Stimulated activated CD4-positive, alpha-beta T cell treated with anti-CD3 and anti-CD28 coated beads, Interleukin-15, amount 100 ng/mL, for 48 hours (primary cell): ENCODE results near the gene CEP76.
"Not testable (repeated sequence)": the region's sequence is repeated elsewhere in the genome, so short reads cannot be mapped to it uniquely, and the experiment has no call there.

ENCODE experiments used
- DNase-seq, 2 donors: peaks; one replicate each; pipeline ENCODE4 v3.0.0-alpha.2; 2020; ENCODE audit warnings: low read depth in 2 of 2

Gene CEP76

DNA sequence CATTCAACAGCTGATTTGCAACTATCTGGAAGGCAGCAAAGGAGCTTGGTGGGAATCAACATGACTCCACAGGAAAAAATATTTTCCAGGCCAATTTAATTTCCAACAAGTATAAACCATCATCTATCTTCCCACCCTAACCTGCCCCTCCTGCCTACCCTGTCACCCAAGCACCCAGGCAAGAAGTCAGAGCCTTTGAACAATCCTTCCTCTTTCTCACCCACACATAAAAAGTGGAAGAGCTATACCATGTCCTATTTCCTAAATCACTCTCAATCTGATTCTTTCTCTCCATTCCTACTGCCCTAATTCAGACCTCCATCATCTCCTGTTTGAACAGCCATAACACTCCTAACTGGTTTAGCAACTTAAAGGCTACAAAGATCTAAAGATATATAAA is 57.3 kb downstream of the CEP76 start:
- no peak for DNase-seq

- DNase-seq = not testable (repeated sequence)
These were observed 58.8 kb downstream of the CEP76 start for GRCh38 chr18:12643756-12644155.

DNA sequence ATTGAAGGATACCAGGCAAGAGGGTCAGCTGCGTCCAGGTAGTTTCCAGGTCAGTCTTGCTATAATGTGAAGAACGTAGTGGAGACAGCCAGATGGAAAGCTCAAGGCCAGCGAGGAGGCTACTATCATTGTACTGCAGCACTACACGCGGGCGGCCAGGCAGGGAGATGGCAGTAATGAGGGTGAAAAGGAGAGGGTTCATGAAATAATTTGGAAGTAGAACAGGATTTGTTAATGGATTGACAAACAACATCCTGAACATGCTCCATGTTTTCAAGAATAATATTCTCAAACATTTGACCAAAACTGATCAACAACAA is 61.7 kb downstream of the CEP76 start:
- DNase-seq = no peak

GRCh38 chr18:12639990-12640880 is 62.3 kb downstream of the CEP76 start:
- DNase-seq = no peak

GRCh38 chr18:12638644-12639124 is 63.8 kb downstream of the CEP76 start:
- no peak for DNase-seq

- DNase-seq = no peak
These were observed 64.5 kb downstream of the CEP76 start for GRCh38 chr18:12637901-12638643.

- DNase-seq = no peak
These were observed 65.1 kb downstream of the CEP76 start for GRCh38 chr18:12637393-12637792.

DNA sequence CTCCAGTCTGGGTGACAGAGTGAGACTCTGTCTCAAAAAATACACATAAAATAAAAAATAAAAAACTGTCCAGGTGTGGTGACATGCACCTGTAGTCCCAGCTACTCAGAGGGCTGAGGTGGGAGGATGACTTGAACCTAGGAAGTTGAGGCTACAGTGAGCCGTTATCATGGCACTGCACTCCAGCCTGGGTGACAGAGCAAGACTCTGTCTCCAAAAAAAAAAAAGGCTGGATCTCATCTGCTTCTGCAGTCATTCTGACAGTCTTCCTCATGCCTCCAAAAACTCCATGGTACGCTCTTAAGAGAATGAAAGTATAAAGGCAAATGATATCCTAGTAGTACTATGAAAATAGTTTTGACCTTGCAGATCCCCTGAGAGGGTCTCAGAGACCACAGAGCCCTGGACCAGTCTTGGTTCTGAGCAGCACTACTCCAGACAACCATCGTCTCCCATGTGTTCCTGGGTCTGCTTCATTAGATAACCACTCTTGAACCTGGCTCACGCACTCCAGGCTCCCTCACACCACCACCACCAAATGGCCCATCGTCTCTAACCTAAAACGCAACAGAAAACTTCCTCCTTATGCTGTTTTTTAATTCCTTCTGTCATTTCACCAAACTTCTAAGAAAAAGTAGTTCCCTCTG is 70.6 kb downstream of the CEP76 start:
- no peak for DNase-seq

- DNase-seq = no peak
These were observed 72.4 kb downstream of the CEP76 start for GRCh38 chr18:12630136-12630535.

- no peak for DNase-seq
These were observed 73.5 kb downstream of the CEP76 start for GRCh38 chr18:12628706-12629702.

DNA sequence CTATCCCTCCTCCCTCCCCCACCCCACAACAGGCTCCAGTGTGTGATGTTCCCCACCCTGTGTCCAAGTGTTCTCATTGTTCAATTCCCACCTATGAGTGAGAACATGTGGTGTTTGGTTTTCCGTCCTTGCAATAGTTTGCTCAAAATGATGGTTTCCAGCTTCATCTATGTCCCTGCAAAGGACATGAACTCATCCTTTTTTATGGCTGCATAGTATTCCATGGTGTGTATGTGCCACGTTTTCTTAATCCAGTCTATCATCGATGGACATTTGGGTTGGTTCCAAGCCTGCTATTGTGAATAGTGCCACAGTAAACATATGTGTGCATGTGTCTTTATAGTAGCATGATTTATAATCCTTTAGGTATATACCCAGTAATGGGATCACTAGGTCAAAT is 75.3 kb downstream of the CEP76 start:
- DNase-seq = not testable (repeated sequence)

DNA sequence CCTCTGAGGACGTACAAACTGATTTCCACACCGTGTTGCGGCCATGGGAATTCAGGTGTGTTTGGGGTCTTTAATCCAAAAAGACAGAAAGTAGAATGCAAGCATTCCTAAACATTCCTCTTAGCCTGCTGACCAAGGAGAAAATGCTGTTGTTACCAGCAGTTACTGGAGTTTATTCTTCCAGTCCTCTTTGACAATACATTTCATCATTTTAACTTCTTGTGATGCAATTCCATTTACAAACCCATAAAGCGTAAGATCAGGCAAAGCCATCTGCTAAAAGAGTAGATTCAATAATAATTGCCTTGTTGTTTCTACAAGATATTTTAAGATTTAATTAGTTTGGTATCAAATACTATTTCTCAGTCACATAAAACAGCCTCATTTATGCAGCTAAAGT is 77.3 kb downstream of the CEP76 start:
- DNase-seq = no peak
